BJ (cell line): ENCODE data around the gene CDX2. TPM values are rescaled to one million over a fixed set of nuclear protein-coding genes. Genes with fewer than 3 reads are reported as not detected.

Experiments used
- CTCF ChIA-PET: fragments of 350-600 bp; formaldehyde crosslinking; extraction: SDS; loops from one replicate; lab custom pipeline; 2021; ENCODE audit warnings: antibody characterized with exemption, inconsistent platforms; lab: Yijun Ruan, JAX
- POLR2A ChIA-PET: fragments of 300-600 bp; sonication (Branson Sonifier 250); formaldehyde crosslinking; extraction: SDS; loops from one replicate; lab custom pipeline; 2021; ENCODE audit warnings: antibody characterized with exemption; lab: Charles Lee
- DNase-seq: peaks from one replicate; pipeline ENCODE4 v3.0.0-alpha.2; 2011; ENCODE audit warnings: low read depth
- H3K27me3 ChIP-seq: 2 replicates; pipeline ENCODE4 v1.6.0; 2011; ENCODE audit warnings: low read length; ENCODE audit not compliant: control insufficient read depth, insufficient read depth
- H3K36me3 ChIP-seq: 2 replicates; pipeline ENCODE4 v1.5.1; 2011; ENCODE audit warnings: low read length; ENCODE audit not compliant: control insufficient read depth, insufficient read depth
- H3K4me3 ChIP-seq: 2 replicates; pipeline ENCODE4 v1.5.1; 2011; ENCODE audit warnings: low read depth, mild to moderate bottlenecking, control low read depth, low read length
- CTCF ChIP-seq: IDR thresholded peaks from 2 replicates; pipeline ENCODE4 v1.5.1; 2011; ENCODE audit warnings: low read depth, mild to moderate bottlenecking, control low read depth, inconsistent platforms, low read length, moderate library complexity; ENCODE audit not compliant: insufficient read depth
- polyA plus RNA-seq: library from polyadenylated mRNA; depleted of rRNA; stranded (reverse); fragments of >200 nt; gene quantifications from 2 replicates; pipeline ENCODE4 v1.2.3, GENCODE V29; 2011

Gene CDX2
- polyA plus RNA-seq, 1 experiment = not detected

GRCh38 chr13:27921961-27922882, 46.9 kb downstream of the CDX2 start:
- no peak for DNase-seq
- CTCF ChIA-PET = no interaction called here
- POLR2A ChIA-PET = no interaction called here
- no peak overlapping the region for H3K4me3 ChIP-seq
- H3K27me3 ChIP-seq = peaks cover 71% of the 10 kb centered on the region
- no peak for TF ChIP-seq CTCF
- H3K36me3 ChIP-seq = no peaks in the 10 kb centered on the region

GRCh38 chr13:27921421-27921960, 47.6 kb downstream of the CDX2 start:
- TF ChIP-seq CTCF = no peak
- Histone ChIP-seq H3K27me3 (peaks cover 67% of the 10 kb centered on the region), H3K4me3 (peak overlapping the region; percentile 28), H3K36me3 (no peaks in the 10 kb centered on the region)
- ChIA-PET CTCF (interaction anchor here (0.6 to 0.8 kb wide), 2 partner anchors 32 to 676 kb away, joined by 3 read pairs; no protein-coding TSS in a partner anchor), POLR2A (no interaction called here)
- no peak for DNase-seq

DNA sequence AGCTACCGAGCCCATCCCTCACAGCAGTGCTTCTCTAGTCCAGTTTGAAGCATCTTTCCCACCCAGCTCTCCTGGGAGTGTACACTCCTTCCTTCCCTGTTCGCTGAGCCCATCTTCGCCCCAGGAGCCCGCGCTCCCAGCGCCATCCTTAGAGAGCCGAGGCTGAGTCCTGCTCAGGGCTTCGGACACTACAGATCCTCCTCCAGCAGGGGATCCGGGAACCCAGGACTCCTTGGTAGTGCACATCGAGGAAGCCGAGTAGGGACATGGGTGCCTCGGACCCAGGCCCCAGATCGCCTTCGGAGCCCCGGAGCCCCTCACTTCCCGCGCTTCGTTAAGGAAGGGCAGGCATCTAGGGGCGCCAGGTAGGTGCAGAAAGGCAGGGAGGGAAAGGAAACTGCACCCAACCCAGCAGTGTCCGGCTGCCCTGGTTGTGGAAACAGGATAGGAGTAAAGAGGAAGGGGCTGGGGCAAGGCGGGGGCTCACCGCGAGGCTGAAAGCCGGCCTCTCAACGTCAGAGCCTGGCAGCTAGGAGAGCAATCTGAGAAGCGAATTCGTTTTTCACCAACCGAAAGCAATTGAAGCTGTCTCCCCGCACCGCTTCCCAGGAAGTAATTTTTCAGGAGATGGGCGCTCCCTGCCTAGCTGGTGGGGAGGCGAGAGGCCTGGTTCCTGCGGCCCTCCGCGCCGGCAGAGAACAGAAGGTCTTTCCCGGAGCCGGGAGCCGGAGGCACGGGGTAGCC, 48.3 kb downstream of the CDX2 start:
- H3K4me3 ChIP-seq = peak overlapping the region; percentile 28
- peaks cover 70% of the 10 kb centered on the region for H3K27me3 ChIP-seq
- no peak for DNase-seq
- CTCF ChIA-PET = interaction anchor here (0.6 to 1.8 kb wide), 4 partner anchors 33 to 675 kb away, joined by 3 to 6 read pairs (median 4); no protein-coding TSS in a partner anchor
- TF ChIP-seq CTCF = 0 out of 2 replicates have a peak, but pooled peaks have one; percentile 6
- POLR2A ChIA-PET = no interaction called here
- no peaks in the 10 kb centered on the region for H3K36me3 ChIP-seq

GRCh38 chr13:27919934-27920676, 49.0 kb downstream of the CDX2 start, which contains the start of gene PDX1:
PDX1 (plus strand) TSS chr13:27920000; CDS start chr13:27920139, 139 bp downstream.
- peak within 1 kb of the TSS; percentile 28 for H3K4me3 ChIP-seq
- no peaks in the 10 kb centered on the region for H3K36me3 ChIP-seq
- POLR2A ChIA-PET = no interaction called here
- no peak for TF ChIP-seq CTCF
- CTCF ChIA-PET = interaction anchor here (0.5 to 1.8 kb wide), 3 partner anchors 29 to 93 kb away, joined by 3 to 6 read pairs (median 4); no protein-coding TSS in a partner anchor
- peaks cover 70% of the 10 kb centered on the region for H3K27me3 ChIP-seq
- no peak for DNase-seq
